Measurements from ENCODE around the gene SLC13A3.
A peak's percentile ranks its signal among the peaks of the same experiment; 100 is the strongest.
"Not testable (repeated sequence)": the region's sequence is repeated elsewhere in the genome, so short reads cannot be mapped to it uniquely, and the experiment has no call there.

The SLC13A3 gene

DNA sequence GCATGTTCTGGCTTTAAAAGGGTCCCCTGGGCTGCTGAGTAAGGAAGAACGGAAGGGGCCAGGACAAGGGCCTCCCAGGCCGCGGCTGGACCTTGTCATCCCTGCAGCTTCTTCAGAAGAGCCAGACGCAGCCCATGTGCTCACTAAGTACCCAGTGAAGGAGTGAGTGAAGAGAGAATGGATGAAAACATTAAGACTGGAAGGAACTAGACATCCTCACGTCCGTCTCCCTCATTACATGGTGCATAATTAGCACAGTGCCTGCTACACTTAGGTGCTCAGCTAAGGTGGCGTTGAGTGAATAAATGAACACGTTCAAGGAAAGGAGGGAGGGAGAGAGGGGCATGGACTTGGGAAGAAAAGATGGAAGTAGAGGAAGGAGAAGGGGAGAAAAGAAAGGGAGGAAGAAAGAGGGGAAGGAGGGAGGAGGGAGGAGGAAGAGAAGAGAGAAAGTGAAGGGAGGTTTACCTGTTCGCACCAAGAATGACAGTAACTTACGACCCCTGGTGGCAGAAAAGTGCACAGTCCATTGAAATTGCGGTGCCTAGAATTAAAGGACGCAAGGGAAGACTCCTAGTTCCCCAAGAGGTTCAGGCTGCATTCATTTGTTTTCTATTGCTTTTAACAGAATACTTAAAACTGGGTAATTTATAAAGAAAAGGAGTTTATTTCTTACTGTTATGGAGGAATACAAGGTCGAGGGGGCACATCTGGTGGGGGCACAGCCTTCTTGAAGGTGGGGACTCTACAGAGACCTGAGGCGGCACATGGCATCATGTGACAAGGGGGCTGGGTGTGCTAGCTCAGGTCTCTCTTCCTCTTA lies 30.0 kb upstream of the SLC13A3 start:
- peak; percentile 83 for DNase-seq

DNA sequence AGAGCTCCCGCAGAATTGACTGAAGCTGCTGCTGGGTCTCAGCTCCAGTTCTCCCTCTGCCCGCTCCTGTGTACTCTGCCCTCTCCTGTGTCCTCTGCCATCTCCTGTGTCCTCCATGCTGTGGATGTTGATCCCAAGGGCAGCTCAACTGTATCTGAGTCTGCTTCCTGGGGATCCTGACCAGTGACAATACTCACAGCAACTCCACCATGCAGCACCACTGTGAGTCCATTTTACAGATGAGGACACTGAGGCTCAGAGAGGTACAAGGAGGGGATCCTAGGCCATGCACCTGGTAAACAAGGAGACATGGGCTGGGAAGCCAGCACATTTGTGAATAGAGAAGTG lies 29.4 kb upstream of the SLC13A3 start:
- DNase-seq: no peak

DNA sequence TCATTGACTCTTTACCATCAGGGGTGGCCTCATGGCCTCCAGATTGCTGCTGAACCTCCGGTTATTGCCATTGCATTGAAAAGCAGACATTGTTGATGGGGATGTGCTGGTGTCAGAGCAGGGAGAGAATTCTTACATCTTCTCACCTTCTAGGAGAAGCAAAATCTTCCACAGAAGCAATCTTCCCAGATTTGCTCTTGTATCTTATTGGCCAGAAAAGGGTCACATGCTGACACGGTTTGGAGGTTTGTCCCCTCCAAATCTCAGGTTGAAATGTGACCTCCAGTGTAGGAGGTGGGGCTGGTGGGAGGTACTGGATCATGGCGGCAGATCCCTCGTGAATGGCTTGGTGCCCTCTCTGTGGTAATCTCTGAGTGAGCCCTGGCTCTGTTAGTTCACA lies 27.3 kb upstream of the SLC13A3 start:
- no peak for DNase-seq

DNA sequence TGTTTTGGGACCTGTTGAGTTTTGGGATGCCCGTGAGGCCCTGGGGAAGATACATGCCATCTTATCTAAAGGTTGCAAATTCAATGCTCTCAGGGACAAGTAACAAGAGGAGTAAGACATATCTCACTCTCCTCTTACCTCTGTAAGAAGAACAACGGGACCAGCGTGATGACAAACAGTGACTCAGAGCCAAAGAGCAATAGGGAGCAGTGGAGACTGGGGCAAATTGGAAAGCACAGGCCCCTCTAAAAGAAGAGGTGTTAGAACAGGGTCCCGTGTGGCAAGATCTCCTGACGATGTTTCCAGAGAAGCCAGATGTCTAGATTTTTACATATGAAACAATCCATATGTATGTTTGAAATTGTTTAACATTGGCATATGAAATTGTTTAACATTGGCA lies 26.3 kb upstream of the SLC13A3 start:
- DNase-seq: no peak

DNA sequence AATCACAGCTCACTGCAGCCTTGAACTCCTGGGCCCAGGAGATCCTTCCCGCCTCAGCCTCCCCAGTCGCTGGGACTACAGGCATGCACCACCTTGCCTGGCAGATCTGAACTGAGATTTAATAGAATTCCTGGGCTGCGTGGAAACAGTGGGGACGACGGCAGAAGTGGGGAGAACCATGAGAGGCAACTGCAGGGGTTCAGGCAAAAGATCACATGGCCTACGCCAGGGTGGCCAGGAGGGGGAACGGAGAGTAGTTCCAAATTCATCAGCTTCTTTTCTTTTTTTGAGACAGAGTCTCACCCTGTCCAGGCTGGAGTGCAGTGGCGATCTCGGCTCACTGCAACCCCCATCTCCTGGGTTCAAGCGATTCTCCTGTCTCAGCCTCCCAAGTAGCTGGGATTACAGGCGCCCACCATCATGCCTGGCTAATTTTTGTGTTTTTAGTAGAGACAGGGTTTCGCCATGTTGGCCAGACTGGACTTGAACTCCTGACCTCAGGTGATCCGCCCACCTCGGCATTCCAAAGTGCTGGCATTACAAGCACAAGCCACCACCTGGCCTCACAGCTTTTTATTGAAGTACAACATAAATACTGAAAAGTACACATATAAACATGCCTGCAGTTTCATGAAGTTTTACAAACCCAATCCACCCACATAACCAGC lies 25.5 kb upstream of the SLC13A3 start:
- DNase-seq: not testable (repeated sequence)

DNA sequence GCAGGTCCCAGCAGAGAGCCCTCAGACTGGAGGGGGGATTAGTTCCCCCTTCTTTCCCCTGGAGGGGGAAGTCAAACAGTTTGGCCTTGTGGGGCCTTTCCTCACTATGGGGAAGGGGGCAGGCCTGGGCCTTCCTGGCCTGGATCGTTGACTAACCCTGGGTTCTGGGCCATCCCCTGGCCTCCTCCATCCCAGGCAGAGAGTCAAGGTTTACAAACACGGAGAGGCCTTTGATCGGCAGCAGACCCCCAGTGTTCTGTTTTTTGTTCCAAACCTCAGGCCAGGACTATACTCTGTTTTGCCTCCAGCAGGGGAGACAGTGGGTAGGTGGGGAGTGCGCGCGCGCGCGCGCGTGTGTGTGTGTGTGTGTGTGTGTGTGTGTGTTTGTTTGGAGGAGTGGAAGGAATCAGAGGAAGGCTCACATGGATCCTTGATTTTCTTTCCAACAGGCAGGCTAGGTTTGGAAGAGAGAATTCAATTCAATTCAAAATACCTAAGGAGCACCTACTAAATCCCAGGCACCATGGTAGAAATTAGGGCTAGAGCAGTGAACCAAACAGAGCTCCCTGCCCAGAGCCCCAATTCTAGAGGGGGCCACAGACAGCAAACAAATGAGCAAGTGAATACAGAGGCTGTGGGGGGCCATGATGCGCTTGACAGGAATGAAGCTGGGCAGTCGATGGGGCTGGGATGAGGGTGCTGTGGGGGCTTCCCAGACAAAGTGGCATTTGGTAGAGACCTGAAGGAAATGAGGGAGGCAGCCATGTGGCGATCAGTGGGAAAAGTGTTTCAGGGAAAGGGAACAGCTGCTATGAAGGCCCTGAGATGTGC lies 23.2 kb upstream of the SLC13A3 start:
- no peak for DNase-seq

DNA sequence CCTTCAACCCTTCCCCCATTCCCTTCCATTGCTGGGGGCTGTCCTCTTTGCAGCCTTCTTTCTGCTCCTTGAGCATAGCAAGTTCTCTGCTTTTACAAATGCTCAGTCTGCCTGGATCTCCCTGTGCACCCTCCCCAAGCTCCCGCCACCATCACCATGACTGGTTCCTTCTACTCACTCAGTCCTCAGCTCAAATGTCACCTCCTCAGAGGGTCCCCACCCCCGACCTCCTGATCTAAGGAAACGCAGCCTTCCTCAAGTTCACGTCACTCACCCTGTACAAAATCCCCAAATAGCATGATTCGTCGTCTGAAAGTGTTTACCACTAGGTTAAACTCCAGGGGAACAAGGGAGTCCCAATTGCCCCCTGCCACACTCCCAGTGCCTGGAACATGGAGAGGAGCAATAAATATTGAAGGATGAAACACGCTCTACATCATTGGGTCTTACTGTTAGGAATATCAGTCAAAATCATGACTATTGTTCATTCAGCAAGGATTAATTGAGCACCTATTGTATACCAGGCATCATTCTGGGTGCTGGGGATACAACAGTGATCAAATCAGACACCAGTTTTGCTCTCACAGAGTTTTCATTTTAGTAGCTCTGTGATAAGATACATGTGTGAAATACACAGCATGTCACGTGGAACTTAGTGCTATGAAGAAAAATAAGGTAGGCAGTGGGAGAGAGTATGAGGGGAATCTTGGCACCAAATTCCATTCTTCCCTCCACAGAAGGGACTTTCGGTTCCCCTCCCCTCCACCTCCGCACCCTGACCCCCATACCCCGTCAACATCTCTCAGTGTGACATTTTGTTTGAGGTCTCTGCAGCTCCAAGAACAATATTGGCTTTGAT lies 22.4 kb upstream of the SLC13A3 start:
- no peak for DNase-seq

DNA sequence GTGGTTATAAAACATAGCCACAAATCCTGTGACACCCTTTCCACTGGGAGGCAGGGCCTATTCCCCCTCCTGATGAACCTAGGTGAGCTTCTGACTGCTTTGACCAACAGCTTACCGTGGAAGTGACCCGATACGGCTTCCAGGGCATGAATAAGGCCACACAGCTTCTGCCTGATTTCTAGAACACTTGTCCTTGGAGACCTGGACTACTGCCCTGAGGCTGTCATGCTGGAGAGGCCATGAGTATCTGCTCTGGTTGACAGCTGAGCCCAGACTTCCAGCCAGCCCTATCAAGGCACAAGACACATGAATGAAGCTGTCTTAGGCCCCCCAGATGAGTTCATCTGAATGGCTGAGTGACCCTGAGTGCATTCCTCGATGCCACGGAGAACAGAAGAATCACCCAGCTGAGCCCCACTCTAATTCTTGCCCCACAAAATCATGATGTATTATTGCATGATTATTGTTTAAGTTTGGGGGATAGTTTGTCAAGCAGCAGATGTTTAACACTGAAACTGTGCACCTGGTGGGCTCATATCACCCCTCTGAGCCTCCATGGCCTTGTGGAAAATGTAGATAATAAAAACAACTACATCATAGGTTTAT lies 21.4 kb upstream of the SLC13A3 start:
- DNase-seq: no peak

DNA sequence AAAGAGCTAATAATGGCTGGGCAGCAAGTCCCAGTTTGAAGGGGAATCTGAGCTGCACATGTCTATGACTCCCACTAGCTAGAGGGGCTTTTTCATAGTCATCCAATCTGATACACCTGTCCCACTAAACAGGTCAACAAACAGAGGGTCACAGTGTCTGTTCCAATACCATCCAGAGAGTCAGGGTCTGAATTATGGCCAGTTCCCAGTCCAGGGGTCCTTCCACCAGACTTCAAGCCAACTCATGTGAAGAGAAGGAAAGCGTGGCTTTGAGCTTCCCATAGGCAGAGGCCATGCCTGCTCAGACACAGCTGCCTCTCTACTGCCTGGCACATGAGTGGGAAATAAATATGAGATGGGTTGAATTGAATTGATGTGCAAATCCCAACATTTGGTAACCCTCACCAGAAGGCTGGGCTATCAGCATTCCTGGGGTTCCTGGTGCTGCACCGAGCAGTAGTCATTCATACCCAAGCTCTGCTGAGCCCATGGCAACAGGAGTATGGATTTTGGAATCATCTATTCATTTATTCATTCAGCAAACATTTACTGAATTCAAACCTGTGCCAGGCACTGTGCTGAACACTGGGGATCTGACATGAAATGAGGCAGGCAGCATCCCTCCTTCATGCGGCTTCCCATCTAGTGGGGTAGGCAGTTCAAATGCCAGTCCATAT lies 20.7 kb upstream of the SLC13A3 start:
- no peak for DNase-seq

DNA sequence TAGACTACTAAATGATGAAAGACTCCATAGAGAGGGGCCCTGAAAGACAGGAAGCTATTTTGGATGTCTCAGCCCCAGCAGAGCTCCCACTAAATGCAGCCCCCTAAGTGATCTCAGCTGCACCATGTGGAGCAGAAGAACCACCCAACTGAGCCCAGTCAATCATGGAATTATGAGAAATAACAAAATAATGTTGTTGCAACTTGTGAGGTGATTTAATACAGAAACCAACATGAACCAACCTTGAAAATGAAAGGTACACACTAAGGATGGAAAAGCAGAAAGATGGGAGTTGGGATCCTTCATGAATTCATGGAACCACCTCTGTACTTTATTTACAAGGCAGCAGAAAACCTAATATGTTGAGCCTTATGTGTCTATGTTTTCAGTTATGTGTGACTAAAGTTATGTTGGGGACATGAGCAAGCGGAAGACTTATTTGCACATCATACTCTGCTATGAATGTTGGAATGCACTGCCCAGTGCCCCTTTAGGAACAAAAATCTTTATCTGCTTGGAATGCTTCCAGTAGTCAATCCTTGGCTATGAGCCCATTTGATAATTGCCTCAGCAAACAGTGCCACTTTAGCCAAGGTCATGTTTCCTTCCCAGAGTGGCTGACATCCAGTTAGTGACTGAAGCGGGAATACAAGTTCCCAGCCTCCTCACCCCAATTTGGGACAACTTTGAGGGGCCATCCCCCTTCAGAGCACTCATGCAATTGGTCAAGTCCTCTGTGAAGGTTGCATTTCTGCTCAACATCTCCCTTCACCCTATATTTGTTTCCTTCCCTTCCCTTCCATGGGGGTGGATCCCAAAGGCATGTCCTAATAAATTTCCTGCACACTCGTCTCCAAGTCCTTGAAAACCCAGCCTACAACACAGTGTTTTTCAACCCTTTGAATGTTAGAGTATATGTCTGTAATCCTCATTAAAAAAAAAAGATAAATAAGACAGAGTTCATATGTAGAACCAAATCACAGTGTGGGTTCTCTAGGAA lies 19.6 kb upstream of the SLC13A3 start:
- no peak for DNase-seq

DNA sequence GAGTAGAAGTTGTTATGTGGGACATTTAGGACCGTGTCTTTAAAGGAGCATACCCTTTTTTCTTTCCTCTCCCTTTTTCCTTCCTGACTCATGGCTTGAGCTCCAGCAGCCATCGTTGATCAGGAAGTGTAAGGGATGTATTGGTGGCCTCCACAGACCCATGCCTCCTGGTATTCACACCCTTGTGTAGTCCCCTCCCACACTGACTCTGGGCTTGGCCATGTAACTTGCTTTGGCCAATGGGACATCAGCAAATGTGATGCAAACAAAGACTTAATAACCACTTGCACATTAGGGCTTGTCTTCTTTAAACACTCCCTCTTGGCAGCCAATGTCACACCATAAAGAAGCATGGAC lies 18.9 kb upstream of the SLC13A3 start:
- DNase-seq: no peak

DNA sequence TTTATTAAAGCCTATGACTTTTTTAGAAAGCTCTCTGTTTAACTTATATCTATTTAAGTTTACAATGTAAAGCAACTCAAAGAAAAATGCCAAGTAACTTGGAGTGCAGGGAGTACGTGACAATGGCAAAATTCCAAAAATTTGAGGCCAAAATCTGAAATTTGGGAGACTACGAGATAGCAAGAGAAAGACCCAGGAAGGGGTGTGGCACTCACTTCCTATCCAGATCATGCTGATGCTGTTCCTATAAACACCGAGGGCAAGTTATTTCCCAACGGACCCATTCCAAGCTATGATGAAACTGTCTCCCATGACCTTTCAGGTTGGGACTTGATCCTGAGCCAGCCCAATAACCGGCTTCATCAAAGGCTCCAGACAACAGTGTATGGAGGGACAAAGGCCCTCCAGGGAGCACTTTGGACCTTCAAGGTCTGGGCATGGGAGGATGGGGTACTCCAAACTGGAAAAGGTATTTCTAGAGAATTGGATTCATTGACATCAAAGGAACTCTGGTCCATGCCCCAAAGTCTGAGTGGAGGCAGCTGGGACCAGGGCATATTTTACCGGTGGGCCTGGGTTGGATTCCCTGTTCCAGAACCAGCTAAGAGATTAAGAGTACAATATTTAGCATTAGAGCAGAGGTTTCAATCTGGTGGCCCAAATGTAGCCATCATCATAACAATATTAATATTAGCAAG lies 15.7 kb upstream of the SLC13A3 start:
- DNase-seq: no peak

DNA sequence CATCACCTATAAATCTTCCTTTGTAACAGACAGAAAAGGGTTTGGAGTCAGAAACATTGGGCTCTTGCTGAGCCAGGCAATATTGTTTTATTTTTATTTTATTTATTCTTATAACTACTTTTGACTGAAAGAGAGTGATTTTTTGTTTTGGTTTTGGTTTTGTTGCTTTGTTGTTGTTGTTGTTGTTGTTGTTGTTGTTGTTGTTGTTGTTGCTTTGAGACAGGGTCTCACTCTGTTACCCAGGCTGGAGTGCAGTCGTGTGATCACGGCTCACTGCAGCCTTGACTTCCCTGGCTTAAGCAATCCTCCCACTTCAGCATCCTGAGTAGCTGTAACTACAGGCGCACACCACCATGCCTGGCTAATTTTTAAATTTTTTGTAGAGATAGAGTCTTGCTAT lies 15.0 kb upstream of the SLC13A3 start:
- DNase-seq: no peak

DNA sequence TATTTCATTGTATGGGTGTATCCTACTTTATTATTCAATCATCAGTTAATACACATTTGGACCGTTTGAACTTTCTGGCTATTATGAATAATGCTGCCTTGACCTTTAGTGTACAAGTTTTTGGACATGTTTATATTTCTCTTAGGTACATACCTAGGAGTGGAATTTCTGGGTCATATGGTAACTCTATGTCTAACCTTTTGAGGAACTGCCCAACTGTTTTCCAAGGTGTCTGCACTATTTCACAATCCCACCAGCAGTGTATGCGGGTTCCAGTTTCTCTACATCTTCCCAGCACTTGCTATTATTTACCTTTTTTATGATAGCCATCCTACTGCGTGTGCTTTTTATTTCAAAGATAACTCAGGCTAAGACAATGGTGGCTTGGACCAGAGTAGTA lies 14.3 kb upstream of the SLC13A3 start:
- no peak for DNase-seq

DNA sequence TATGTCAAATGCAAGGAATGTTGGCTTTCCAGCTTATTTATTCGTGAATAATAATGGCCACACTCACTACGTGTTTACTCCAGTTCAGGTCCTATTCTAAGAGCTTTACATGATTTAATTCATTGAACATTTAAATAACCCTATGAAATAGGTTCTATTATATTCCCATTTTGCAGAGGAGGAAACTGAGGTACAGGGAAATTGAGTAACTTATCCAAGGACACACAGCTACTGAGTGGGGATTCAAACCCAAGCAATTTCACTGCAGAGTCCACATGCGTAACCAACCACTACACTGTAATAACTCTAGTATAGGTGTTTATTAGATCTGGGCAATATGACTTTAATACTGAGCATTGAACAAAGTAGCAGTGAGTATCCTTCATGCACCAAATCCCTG lies 12.3 kb upstream of the SLC13A3 start:
- no peak for DNase-seq

DNA sequence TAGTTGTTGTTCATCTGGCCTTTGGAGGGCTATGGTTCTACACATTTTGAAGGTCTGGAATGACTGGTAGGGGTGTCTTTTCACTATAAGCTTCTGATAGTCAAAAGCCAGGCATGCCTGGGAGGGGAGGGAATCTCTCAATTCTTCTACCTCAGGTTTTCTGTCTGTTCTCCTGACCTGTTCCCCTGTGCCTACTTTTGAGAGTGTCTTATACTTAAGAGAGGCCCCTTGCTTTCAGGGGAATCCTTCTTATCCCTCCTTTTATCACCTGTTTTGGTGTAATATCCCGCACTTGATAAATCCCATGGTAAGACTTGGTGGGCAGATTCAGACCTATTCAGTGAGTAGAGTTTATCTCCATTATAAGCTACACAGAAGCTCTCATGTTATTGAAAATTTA lies 10.4 kb upstream of the SLC13A3 start:
- DNase-seq: no peak

DNA sequence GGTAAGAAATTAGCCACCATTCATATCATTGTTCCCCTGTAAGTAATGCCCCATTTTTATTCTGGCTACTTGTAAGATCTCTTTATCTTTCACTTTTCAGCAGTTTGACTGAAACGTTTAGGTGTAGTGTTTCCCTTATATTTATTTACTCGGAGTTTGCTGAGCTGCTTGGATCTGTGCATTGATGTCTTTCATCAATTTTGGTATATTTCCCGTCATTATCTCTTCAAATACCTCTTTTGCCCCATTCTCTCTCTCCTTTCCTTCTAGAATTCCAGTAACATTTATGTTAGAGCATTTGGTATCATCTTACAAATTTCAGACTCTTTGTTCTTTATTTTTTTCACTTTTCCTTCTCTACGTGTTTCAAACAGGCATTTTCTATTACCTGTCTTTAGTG lies 9.2 kb upstream of the SLC13A3 start:
- DNase-seq: no peak

DNA sequence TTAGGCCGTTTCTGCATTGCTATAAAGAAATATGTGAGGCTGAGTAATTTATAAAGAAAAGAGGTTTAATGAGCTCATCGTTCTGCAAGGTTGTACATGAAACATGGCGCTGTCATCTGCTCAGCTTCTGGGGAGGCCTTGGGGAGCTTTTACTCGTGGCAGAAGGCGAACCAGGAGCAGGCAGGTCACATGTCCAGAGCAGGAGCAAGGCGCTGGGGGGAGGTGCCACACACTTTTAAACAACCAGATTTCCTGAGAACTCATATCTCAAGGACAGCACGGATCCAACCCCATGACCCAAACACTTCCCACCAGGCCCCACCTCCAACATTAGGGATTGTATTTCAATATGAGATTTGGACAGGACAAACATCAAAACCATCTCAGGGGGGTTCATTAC lies 6.4 kb upstream of the SLC13A3 start:
- no peak for DNase-seq

DNA sequence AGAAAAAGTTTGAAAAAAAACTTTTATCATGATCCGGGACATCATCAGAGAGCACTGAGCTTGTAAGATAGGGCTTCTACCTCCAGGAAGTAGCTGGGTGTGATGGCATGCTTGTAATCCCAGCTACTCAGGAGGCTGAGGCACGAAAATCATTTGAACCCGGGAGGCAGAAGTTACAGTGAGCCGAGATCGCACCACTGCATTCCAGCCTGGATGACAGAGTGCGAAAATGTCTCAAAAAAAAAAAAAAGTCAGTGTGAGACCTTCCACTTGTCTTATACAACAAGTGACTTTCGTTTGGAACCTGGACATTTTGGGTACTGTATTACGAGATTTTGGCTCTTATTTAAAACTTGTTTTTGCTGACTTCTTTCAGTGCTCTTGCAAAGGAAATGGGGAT lies 5.9 kb upstream of the SLC13A3 start:
- DNase-seq: no peak

DNA sequence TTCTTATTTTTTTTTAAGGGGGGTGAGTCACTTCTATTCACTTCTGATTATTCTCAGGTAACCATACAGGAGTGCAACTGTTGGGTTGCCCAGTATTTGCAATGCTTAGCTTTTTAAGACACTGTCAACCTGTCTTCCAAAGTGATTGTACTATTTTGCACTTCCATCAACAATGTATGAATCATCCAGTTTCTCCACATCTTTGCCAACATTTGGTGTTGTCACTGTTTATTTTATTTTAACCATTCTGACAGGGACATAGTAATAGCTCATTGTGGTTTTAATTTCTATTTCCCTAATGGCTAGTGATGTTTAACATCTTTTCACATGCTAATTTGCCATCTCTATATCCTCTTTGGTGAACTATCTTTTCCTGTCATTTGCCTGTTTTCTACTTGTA lies 1.4 kb upstream of the SLC13A3 start:
- no peak for DNase-seq

All from NCI-H82 (cell line).